IMR-90 (cell line): ENCODE data around the gene PHAX. TPM values are rescaled to one million over a fixed set of nuclear protein-coding genes. Genes with fewer than 3 reads are reported as not detected.

Source experiments
- ATAC-seq: fragments of 200-7000 bp; cut with Tn5 transposase; 2 replicates; pipeline ENCODE4 v1.9.1; 2020; ENCODE audit warnings: low read depth, mild to moderate bottlenecking, moderate library complexity
- BruUV-seq: library from RNA; stranded (reverse); fragments of 400-500 nt; replicated peaks from 2 replicates; lab custom pipeline; 2021; lab: Mats Ljungman, UMichigan
- CTCF ChIA-PET: fragments of 300-600 bp; formaldehyde crosslinking; extraction: SDS; loops from one replicate; lab custom pipeline; 2021; ENCODE audit warnings: antibody characterized with exemption; lab: Yijun Ruan, JAX
- POLR2A ChIA-PET: fragments of 300-600 bp; sonication (Branson Sonifier 250); formaldehyde crosslinking; loops from one replicate; lab custom pipeline; 2022; ENCODE audit warnings: antibody characterized with exemption; ENCODE audit not compliant: unreplicated experiment; lab: Charles Lee
- DNase-seq: peaks from one replicate; pipeline ENCODE4 v3.0.0; 2013
- H2AFZ ChIP-seq: replicated peaks from 2 replicates; pipeline ENCODE3; 2013; ENCODE audit warnings: low read length, mild to moderate bottlenecking; ENCODE audit not compliant: poor library complexity
- H2AK5ac ChIP-seq: 2 replicates; pipeline ENCODE4 v1.6.1; 2013; ENCODE audit warnings: low read depth, low read length, inconsistent platforms
- H2AK9ac ChIP-seq: replicated peaks from 2 replicates; pipeline ENCODE3; 2013; ENCODE audit warnings: mild to moderate bottlenecking, low read depth, low read length, moderate library complexity; ENCODE audit not compliant: poor library complexity
- H2BK120ac ChIP-seq: 2 replicates; pipeline ENCODE4 v1.6.1; 2013; ENCODE audit warnings: low read depth, low read length, inconsistent platforms
- H2BK15ac ChIP-seq: 3 replicates; pipeline ENCODE4 v1.6.1; 2013; ENCODE audit warnings: low read depth, low read length, inconsistent platforms
- H2BK20ac ChIP-seq: 2 replicates; pipeline ENCODE4 v1.6.1; 2013; ENCODE audit warnings: low read depth, mild to moderate bottlenecking, inconsistent platforms, low read length, moderate library complexity
- H2BK5ac ChIP-seq: 2 replicates; pipeline ENCODE4 v1.6.1; 2013; ENCODE audit warnings: mild to moderate bottlenecking, low read depth, low read length, inconsistent platforms; ENCODE audit not compliant: poor library complexity, severe bottlenecking
- H3K14ac ChIP-seq: replicated peaks from 2 replicates; pipeline ENCODE4 v1.6.1; 2013; ENCODE audit warnings: low read depth, low read length, inconsistent platforms
- H3K18ac ChIP-seq: 2 replicates; pipeline ENCODE4 v1.6.1; 2013; ENCODE audit warnings: low read depth, low read length, control low read depth
- H3K23ac ChIP-seq: 2 replicates; pipeline ENCODE4 v1.6.1; 2013; ENCODE audit warnings: low read depth, low read length, inconsistent platforms
- H3K27ac ChIP-seq: 2 replicates; pipeline ENCODE4 v1.5.1; 2013; ENCODE audit warnings: mild to moderate bottlenecking, control low read depth, low read length; ENCODE audit not compliant: insufficient read depth
- H3K27me3 ChIP-seq: 2 replicates; pipeline ENCODE4 v1.6.1; 2013; ENCODE audit warnings: low read length; ENCODE audit not compliant: control insufficient read depth, insufficient read depth
- H3K36me3 ChIP-seq: 2 replicates; pipeline ENCODE4 v1.6.1; 2013; ENCODE audit warnings: low read length, mixed read lengths; ENCODE audit not compliant: control insufficient read depth, insufficient read depth
- H3K4ac ChIP-seq: 2 replicates; pipeline ENCODE4 v1.6.1; 2013; ENCODE audit warnings: low read depth, low read length, inconsistent platforms
- H3K4me1 ChIP-seq: 2 replicates; pipeline ENCODE4 v1.6.1; 2013; ENCODE audit warnings: low read length, mixed read lengths; ENCODE audit not compliant: control insufficient read depth, insufficient read depth
- H3K4me2 ChIP-seq: 2 replicates; pipeline ENCODE4 v1.6.1; 2013; ENCODE audit warnings: low read depth, mild to moderate bottlenecking, control low read depth, low read length, moderate library complexity
- H3K4me3 ChIP-seq: 2 replicates; pipeline ENCODE4 v1.5.1; 2013; ENCODE audit warnings: low read depth, mild to moderate bottlenecking, control low read depth, low read length, moderate library complexity; ENCODE audit not compliant: insufficient read depth
- H3K56ac ChIP-seq: 2 replicates; pipeline ENCODE4 v1.6.1; 2013; ENCODE audit warnings: low read length, inconsistent platforms; ENCODE audit not compliant: insufficient read depth; ENCODE audit errors: extremely low read depth
- H3K79me1 ChIP-seq, 2 experiments: 2 replicates each; pipeline ENCODE4 v1.6.1; 2013; ENCODE audit warnings: low read length in 2 of 2, inconsistent platforms in 1 of 2, low read depth in 1 of 2
- H3K9ac ChIP-seq: 2 replicates; pipeline ENCODE4 v1.6.1; 2013; ENCODE audit warnings: low read depth, low read length, control low read depth
- H3K9me1 ChIP-seq: 2 replicates; pipeline ENCODE4 v1.6.1; 2013; ENCODE audit warnings: low read length, inconsistent platforms; ENCODE audit not compliant: insufficient read depth
- H3K9me3 ChIP-seq: 2 replicates; pipeline ENCODE4 v1.6.1; 2013; ENCODE audit warnings: low read length; ENCODE audit not compliant: control insufficient read depth, insufficient read depth
- H4K20me1 ChIP-seq: 2 replicates; pipeline ENCODE4 v1.6.1; 2013; ENCODE audit warnings: low read length, inconsistent platforms; ENCODE audit not compliant: insufficient read depth
- H4K5ac ChIP-seq: 2 replicates; pipeline ENCODE4 v1.6.1; 2013; ENCODE audit warnings: mild to moderate bottlenecking, low read depth, low read length, control low read depth
- H4K8ac ChIP-seq, 2 experiments: 2 replicates each; pipeline ENCODE4 v1.6.1; 2013; ENCODE audit warnings: low read depth in 2 of 2, low read length in 2 of 2, control low read depth in 1 of 2, inconsistent platforms in 1 of 2
- H4K91ac ChIP-seq: 2 replicates; pipeline ENCODE4 v1.6.1; 2013; ENCODE audit warnings: low read depth, low read length, inconsistent platforms; ENCODE audit not compliant: insufficient read depth
- BHLHE40 ChIP-seq: fragments of 150-350 bp; IDR thresholded peaks from 2 replicates; pipeline ENCODE4 v1.6.1; 2016; ENCODE audit warnings: mild to moderate bottlenecking, low read depth, low read length
- CEBPB ChIP-seq: IDR thresholded peaks from 2 replicates; pipeline ENCODE4 v1.6.1; 2012; ENCODE audit warnings: low read depth, low read length, improper control_type of control experiment
- CHD1 ChIP-seq: IDR thresholded peaks from 2 replicates; pipeline ENCODE4 v1.6.1; 2012; ENCODE audit warnings: low read depth, low read length, improper control_type of control experiment
- FOS ChIP-seq: fragments of 150-350 bp; IDR thresholded peaks from 2 replicates; pipeline ENCODE4 v1.6.1; 2016; ENCODE audit warnings: low read depth, low read length
- MAFK ChIP-seq: IDR thresholded peaks from 2 replicates; pipeline ENCODE4 v1.6.1; 2012; ENCODE audit warnings: low read depth, low read length, improper control_type of control experiment
- MXI1 ChIP-seq: IDR thresholded peaks from 2 replicates; pipeline ENCODE4 v1.6.1; 2012; ENCODE audit warnings: low read depth, mild to moderate bottlenecking, low read length, moderate library complexity, borderline replicate concordance
- NFE2L2 ChIP-seq: fragments of 150-350 bp; IDR thresholded peaks from 2 replicates; pipeline ENCODE4 v1.6.1; 2016; ENCODE audit warnings: low read depth, mild to moderate bottlenecking, low read length
- POLR2A ChIP-seq: IDR thresholded peaks from 2 replicates; pipeline ENCODE4 v1.6.1; 2012; ENCODE audit warnings: mild to moderate bottlenecking, low read depth, low read length
- RAD21 ChIP-seq: IDR thresholded peaks from 2 replicates; pipeline ENCODE4 v1.6.1; 2012; ENCODE audit warnings: low read length, improper control_type of control experiment
- RCOR1 ChIP-seq: IDR thresholded peaks from 2 replicates; pipeline ENCODE4 v1.6.1; 2012; ENCODE audit warnings: mild to moderate bottlenecking, low read length, improper control_type of control experiment; ENCODE audit not compliant: insufficient replicate concordance
- RFX5 ChIP-seq: IDR thresholded peaks from 2 replicates; pipeline ENCODE4 v1.8.0; 2012; ENCODE audit warnings: low read depth, mild to moderate bottlenecking, low read length, moderate library complexity
- SMC3 ChIP-seq: fragments of 150-350 bp; IDR thresholded peaks from 2 replicates; pipeline ENCODE4 v1.6.1; 2016; ENCODE audit warnings: low read depth, mild to moderate bottlenecking, antibody characterized with exemption, low read length, moderate library complexity
- WGBS, 2 experiments: methylation state at CpG; one replicate each; pipeline versions ENCODE4 v1.1.5 to v1.1.7; 2013; ENCODE audit warnings: missing lambda C conversion rate in 2 of 2; ENCODE audit not compliant: insufficient read length in 1 of 2; ENCODE audit errors: extremely low coverage in 2 of 2; 5-methylcytosine and 5-hydroxymethylcytosine counted together
- dilution Hi-C: fragments of 300-500 bp; cut with HindIII; formaldehyde crosslinking; loops from one replicate; pipeline ENCODE4 v1.14.3; 2018; ENCODE audit warnings: low sequenced_read_pairs; ENCODE audit not compliant: unreplicated experiment
- in situ Hi-C: fragments of 300-500 bp; cut with MboI; formaldehyde crosslinking; loops from 3 replicates; pipeline ENCODE4 v1.14.3; 2019; ENCODE audit warnings: low sequenced_read_pairs, inconsistent platforms, mixed read lengths
- intact Hi-C: fragments of 100-400 bp; cut with micrococcal nuclease; formaldehyde crosslinking; loops from 2 replicates; pipeline ENCODE4 v1.10.0; 2022
- polyA plus RNA-seq, 3 experiments: library from polyadenylated mRNA; depleted of rRNA; stranded (reverse); fragments of >200 nt; gene quantifications; 2 replicates each; pipeline ENCODE4 v1.2.3, GENCODE V29; 2012; ENCODE audit warnings: low replicate concordance in 1 of 3
- total RNA-seq: library from RNA; depleted of rRNA; stranded (reverse); fragments of >200 nt; gene quantifications from 2 replicates; pipeline ENCODE4 v1.2.3, GENCODE V29; 2012
- TF ChIP-seq, protein P1 (sequence below): fragments of 150-350 bp; IDR thresholded peaks from 2 replicates; pipeline ENCODE4 v1.6.1; 2016; ENCODE audit warnings: low read depth, mild to moderate bottlenecking, low read length, moderate library complexity, borderline replicate concordance
- TF ChIP-seq, protein P2 (sequence below): fragments of 150-350 bp; IDR thresholded peaks from 2 replicates; pipeline ENCODE4 v1.6.1; 2017; ENCODE audit warnings: mild to moderate bottlenecking, antibody characterized with exemption, low read length, low read depth

Gene PHAX
- total and polyA plus RNA-seq, 2 of the 4 experiments (the other 2 are of a cell fraction), result 32.5 to 46.4 TPM

DNA sequence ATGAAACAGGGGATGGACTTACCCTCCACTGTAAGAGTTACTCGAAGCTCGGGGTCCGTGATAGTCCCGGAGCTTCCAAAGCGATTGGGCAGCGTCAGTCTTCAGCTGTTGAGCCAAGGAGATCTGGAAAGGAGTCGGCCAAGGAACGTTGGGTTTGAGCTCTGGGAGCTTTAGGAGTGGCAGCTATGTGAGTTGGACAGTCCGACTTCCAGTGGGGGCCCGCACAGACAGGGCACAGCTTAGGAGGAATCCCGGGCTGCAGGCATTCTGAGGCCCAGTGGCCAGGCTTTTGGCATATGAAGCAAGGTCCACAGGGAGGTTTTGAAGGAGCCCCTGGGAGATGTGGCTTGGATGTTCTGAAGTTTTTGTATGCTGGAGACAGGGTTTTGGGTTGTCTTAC is 72.7 kb downstream of the PHAX start:
- no peaks in the 10 kb centered on the region for H3K27me3 ChIP-seq
- H3K4me2 ChIP-seq, result no peak overlapping the region
- H2BK5ac ChIP-seq, result no peak overlapping the region
- H4K5ac ChIP-seq, result no peak overlapping the region
- no peak overlapping the region for H3K18ac ChIP-seq
- intact Hi-C loops (no loop called here), in situ Hi-C loops (loop anchor here (10.0 kb wide), 2 partner anchors 101 to 641 kb away; partner anchors contain the start of gene LMNB1), dilution Hi-C loops (loop anchor here (25.0 kb wide), 1 partner anchor 114 kb away; the partner anchor contains the start of gene LMNB1)
- no peak overlapping the region for H4K91ac ChIP-seq
- no peak overlapping the region for H3K4ac ChIP-seq
- H3K9ac ChIP-seq, result no peak overlapping the region
- no peaks in the 10 kb centered on the region for H3K9me1 ChIP-seq
- no peak overlapping the region for H3K14ac ChIP-seq
- no peaks in the 10 kb centered on the region for H3K4me1 ChIP-seq
- ATAC-seq (no peak), DNase-seq (no peak)
- no peaks in the 10 kb centered on the region for H3K79me1 ChIP-seq
- H2AFZ ChIP-seq, result no peak overlapping the region
- H2BK15ac ChIP-seq, result no peak overlapping the region
- H3K23ac ChIP-seq, result no peak overlapping the region
- H3K4me3 ChIP-seq, result no peak overlapping the region
- H3K36me3 ChIP-seq, result no peaks in the 10 kb centered on the region
- no peak overlapping the region for H2BK120ac ChIP-seq
- ChIA-PET POLR2A (no interaction called here), CTCF (interaction anchor here (1.8 kb wide), 1 partner anchor 128 kb away, joined by 7 read pairs; no protein-coding TSS in a partner anchor)
- H2BK20ac ChIP-seq, result no peak overlapping the region
- H4K8ac ChIP-seq, result no peak overlapping the region
- no TSS peak for BruUV-seq
- H3K27ac ChIP-seq, result no peak overlapping the region
- H4K20me1 ChIP-seq, result no peaks in the 10 kb centered on the region
- H3K9me3 ChIP-seq, result peaks cover 8% of the 10 kb centered on the region; the same call in 1 of the 2 replicates
- H3K56ac ChIP-seq, result no peak overlapping the region
- H2AK5ac ChIP-seq, result no peak overlapping the region
- no peak overlapping the region for H2AK9ac ChIP-seq
- TF ChIP-seq, protein P1, sequence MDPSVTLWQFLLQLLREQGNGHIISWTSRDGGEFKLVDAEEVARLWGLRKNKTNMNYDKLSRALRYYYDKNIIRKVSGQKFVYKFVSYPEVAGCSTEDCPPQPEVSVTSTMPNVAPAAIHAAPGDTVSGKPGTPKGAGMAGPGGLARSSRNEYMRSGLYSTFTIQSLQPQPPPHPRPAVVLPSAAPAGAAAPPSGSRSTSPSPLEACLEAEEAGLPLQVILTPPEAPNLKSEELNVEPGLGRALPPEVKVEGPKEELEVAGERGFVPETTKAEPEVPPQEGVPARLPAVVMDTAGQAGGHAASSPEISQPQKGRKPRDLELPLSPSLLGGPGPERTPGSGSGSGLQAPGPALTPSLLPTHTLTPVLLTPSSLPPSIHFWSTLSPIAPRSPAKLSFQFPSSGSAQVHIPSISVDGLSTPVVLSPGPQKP, result no peak
- TF ChIP-seq CEBPB (no peak), BHLHE40 (no peak), FOS (no peak), NFE2L2 (no peak), RFX5 (no peak), RCOR1 (no peak), RAD21 (no peak), MAFK (no peak), SMC3 (no peak), CHD1 (no peak), MXI1 (no peak), POLR2A (no peak)
- TF ChIP-seq, protein P2, sequence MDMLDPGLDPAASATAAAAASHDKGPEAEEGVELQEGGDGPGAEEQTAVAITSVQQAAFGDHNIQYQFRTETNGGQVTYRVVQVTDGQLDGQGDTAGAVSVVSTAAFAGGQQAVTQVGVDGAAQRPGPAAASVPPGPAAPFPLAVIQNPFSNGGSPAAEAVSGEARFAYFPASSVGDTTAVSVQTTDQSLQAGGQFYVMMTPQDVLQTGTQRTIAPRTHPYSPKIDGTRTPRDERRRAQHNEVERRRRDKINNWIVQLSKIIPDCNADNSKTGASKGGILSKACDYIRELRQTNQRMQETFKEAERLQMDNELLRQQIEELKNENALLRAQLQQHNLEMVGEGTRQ, result no peak
- 61% methylated on average over 6 of the region's 11 CpGs; no CpG with 5 or more reads in 1 of the 2 experiments for WGBS, 2 experiments
